Measurements from ENCODE around the gene QRICH2.

The QRICH2 gene

DNA sequence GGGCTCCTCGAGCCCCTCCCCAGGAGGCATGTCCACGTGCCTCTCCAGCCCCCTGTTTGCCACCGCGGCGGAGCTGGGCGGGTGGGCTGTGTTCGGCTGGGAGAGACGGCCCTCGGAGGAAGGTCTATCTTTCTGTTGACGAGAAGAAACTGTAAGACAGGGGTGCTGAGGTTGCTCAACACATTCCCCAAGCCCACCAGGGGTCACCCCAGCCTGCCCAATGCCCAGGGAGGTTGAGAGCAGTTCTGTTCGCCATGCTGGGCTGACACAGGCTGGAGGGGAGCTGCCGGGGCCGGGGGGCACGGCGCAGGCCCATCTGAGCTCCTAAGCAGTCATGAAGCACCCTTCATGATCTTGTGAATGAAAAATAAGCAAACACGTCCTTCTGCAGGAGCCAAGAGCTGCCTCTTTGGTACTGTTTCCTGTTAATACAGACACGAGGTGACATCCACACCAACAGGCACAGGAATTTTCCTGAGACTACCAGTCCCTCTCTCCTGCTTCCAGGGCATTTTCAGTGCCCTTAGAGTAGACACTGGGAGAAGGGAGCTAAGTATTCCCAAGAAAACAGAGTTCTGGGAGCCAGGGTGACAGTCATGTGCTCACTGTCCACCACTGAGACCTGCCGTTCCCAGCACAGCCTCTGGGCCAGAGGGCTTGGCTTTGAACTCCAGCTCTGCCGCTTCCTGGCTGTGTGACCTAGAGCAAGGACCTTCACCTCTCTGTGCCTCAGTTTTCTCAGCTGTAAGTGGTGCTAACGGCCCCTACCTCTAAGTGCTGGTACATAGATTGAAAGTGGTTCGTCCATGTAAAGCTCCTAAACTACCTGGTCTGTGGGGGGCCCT is 33.7 kb downstream of the QRICH2 start:
- no peak overlapping the region for H3K4me3 ChIP-seq (ENCODE audit: low read depth in 1 of 2, low read length in 2 of 2)
- no peak overlapping the region for H3K9ac ChIP-seq (ENCODE audit: low read depth, low read length)
- H4K20me1 ChIP-seq (ENCODE audit: insufficient read depth, low read length) = peaks cover 21% of the 10 kb centered on the region
- H3K79me2 ChIP-seq (ENCODE audit: insufficient read depth, low read length) = peaks cover 13% of the 10 kb centered on the region
- no peaks in the 10 kb centered on the region for H3K9me3 ChIP-seq (ENCODE audit: insufficient read depth, low read length, severe bottlenecking)
- DNase-seq = no peak
- H3K27me3 ChIP-seq (ENCODE audit: insufficient read depth, low read length, poor library complexity) = no peaks in the 10 kb centered on the region
- H3K4me2 ChIP-seq (ENCODE audit: insufficient read depth, low read length) = no peak overlapping the region
- ATAC-seq (ENCODE audit: insufficient read depth, low read depth) = no peak
- 0 out of 2 replicates have a peak overlapping the region, but pooled peaks have one; percentile 27 for H3K27ac ChIP-seq (ENCODE audit: low read length)
- peaks cover 14% of the 10 kb centered on the region for H3K4me1 ChIP-seq (ENCODE audit: insufficient read depth, low read length)
- H3K36me3 ChIP-seq (ENCODE audit: insufficient read depth, low read length) = peaks cover 22% of the 10 kb centered on the region
- TF ChIP-seq, protein P1, sequence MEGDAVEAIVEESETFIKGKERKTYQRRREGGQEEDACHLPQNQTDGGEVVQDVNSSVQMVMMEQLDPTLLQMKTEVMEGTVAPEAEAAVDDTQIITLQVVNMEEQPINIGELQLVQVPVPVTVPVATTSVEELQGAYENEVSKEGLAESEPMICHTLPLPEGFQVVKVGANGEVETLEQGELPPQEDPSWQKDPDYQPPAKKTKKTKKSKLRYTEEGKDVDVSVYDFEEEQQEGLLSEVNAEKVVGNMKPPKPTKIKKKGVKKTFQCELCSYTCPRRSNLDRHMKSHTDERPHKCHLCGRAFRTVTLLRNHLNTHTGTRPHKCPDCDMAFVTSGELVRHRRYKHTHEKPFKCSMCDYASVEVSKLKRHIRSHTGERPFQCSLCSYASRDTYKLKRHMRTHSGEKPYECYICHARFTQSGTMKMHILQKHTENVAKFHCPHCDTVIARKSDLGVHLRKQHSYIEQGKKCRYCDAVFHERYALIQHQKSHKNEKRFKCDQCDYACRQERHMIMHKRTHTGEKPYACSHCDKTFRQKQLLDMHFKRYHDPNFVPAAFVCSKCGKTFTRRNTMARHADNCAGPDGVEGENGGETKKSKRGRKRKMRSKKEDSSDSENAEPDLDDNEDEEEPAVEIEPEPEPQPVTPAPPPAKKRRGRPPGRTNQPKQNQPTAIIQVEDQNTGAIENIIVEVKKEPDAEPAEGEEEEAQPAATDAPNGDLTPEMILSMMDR (IDR thresholded peaks at IDR 0.05; ENCODE audit: borderline replicate concordance, extremely low read depth, low read length, poor library complexity, severe bottlenecking) = no peak
- TF ChIP-seq EZH2 (IDR thresholded peaks at IDR 0.05; ENCODE audit: borderline replicate concordance, low read depth, low read length, severe bottlenecking) = no peak
- no peak overlapping the region for H2AFZ ChIP-seq (ENCODE audit: low read depth, low read length)

DNA sequence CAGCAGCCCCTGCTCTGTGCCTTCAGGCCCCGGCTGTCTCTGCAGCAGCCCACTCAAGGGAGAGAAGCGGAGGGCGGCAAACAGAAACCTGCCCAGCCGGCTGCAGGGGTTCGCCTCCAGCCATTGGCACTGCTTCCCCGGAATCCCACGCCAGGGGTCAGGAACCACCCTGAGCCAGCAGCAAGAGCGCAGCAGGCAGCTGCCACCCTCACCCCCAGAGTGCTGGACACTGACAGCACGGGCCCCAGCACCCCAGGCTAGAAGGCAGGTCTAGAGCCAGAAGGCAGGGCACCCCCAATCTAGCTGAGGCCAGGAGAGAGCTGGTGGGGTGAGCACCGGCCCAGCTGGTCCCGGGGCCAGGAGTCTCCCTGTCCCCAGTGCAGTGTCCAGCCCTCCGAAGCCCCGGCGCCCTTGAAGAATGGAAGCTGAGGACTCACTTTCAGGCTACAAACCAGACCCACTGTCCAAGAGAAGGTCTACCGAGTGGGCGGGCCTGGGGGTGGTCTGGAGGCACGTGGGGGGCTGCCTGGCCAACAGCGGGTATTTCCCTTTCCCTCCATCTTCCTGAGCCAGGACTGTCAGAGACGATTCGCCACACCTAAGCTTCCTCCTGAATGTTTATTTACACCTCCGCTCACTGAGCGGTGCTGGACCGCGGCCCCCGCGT is 34.5 kb downstream of the QRICH2 start:
- Histone ChIP-seq H3K4me2 (ENCODE audit: insufficient read depth, low read length) (no peak overlapping the region), H3K9me3 (ENCODE audit: insufficient read depth, low read length, severe bottlenecking) (no peaks in the 10 kb centered on the region), H4K20me1 (ENCODE audit: insufficient read depth, low read length) (peaks cover 29% of the 10 kb centered on the region), H3K27me3 (ENCODE audit: insufficient read depth, low read length, poor library complexity) (no peaks in the 10 kb centered on the region), H3K79me2 (ENCODE audit: insufficient read depth, low read length) (peaks cover 20% of the 10 kb centered on the region), H3K4me3 (ENCODE audit: low read depth in 1 of 2, low read length in 2 of 2) (no peak overlapping the region), H2AFZ (ENCODE audit: low read depth, low read length) (no peak overlapping the region), H3K9ac (ENCODE audit: low read depth, low read length) (no peak overlapping the region), H3K27ac (ENCODE audit: low read length) (no peak overlapping the region), H3K4me1 (ENCODE audit: insufficient read depth, low read length) (peaks cover 21% of the 10 kb centered on the region), H3K36me3 (ENCODE audit: insufficient read depth, low read length) (peaks cover 29% of the 10 kb centered on the region)
- DNase-seq (no peak), ATAC-seq (ENCODE audit: insufficient read depth, low read depth) (no peak)
- no peak for TF ChIP-seq EZH2 (IDR thresholded peaks at IDR 0.05; ENCODE audit: borderline replicate concordance, low read depth, low read length, severe bottlenecking)
- TF ChIP-seq, protein P1 (IDR thresholded peaks at IDR 0.05; ENCODE audit: borderline replicate concordance, extremely low read depth, low read length, poor library complexity, severe bottlenecking) = no peak

DNA sequence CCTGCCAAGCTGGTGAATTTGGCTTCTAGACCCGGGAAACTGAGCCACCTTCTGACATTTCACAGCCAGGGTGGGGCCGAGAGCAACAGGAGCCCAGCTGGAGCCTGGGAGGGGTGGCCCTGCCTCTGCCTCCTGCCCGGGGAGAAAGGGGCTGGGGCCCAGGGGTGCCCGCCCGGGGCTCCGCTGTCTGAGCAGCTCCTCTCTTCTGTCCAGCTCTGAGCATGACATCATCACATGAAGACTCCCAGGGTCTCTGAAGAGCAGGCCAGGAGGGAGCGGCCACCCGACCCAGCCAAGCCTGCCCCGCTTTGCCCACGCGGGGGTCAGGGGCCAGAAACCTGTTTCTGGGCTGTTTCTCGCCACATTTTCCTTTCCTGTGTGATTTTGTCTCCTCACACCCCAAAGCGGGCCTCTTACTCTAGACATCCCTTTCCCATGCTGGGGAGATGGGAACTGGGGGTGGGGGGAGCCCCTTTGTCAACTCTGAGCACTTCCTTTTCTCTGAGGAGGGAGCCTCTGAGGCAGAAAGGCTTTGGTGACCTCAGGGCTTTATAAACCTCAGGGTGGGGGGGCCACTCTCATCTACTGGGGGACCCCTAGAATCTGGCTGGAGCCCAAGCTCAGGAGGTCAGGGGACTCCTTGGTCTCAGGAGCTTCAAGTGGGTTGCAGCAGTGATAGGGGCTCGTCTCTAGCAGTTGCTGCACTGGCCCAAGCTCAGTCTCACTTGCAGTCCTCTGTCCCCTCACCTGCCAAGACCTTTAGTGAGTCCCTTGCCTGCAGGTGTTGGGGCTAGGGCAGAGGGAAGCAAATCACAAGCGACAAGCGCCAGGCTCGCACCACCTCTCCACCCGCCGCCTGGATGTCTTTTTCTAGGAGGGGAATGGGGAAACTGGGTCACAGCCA is 35.3 kb downstream of the QRICH2 start:
- peaks cover 29% of the 10 kb centered on the region for H3K4me1 ChIP-seq (ENCODE audit: insufficient read depth, low read length)
- H3K27me3 ChIP-seq (ENCODE audit: insufficient read depth, low read length, poor library complexity) = no peaks in the 10 kb centered on the region
- ATAC-seq (ENCODE audit: insufficient read depth, low read depth) (peak; percentile 15), DNase-seq (no peak)
- no peaks in the 10 kb centered on the region for H3K9me3 ChIP-seq (ENCODE audit: insufficient read depth, low read length, severe bottlenecking)
- peaks cover 37% of the 10 kb centered on the region for H4K20me1 ChIP-seq (ENCODE audit: insufficient read depth, low read length)
- H3K27ac ChIP-seq (ENCODE audit: low read length) = peak overlapping the region; percentile 29; the same call in 1 of the 2 replicates
- no peak overlapping the region for H3K9ac ChIP-seq (ENCODE audit: low read depth, low read length)
- TF ChIP-seq, protein P1 (IDR thresholded peaks at IDR 0.05; ENCODE audit: borderline replicate concordance, extremely low read depth, low read length, poor library complexity, severe bottlenecking) = no peak
- TF ChIP-seq EZH2 (IDR thresholded peaks at IDR 0.05; ENCODE audit: borderline replicate concordance, low read depth, low read length, severe bottlenecking) = no peak
- no peak overlapping the region for H3K4me3 ChIP-seq (ENCODE audit: low read depth in 1 of 2, low read length in 2 of 2)
- H2AFZ ChIP-seq (ENCODE audit: low read depth, low read length) = no peak overlapping the region
- no peak overlapping the region for H3K4me2 ChIP-seq (ENCODE audit: insufficient read depth, low read length)
- H3K79me2 ChIP-seq (ENCODE audit: insufficient read depth, low read length) = peaks cover 28% of the 10 kb centered on the region
- H3K36me3 ChIP-seq (ENCODE audit: insufficient read depth, low read length) = peaks cover 37% of the 10 kb centered on the region
